ENCODE measurements around the gene INHBA.

DNA sequence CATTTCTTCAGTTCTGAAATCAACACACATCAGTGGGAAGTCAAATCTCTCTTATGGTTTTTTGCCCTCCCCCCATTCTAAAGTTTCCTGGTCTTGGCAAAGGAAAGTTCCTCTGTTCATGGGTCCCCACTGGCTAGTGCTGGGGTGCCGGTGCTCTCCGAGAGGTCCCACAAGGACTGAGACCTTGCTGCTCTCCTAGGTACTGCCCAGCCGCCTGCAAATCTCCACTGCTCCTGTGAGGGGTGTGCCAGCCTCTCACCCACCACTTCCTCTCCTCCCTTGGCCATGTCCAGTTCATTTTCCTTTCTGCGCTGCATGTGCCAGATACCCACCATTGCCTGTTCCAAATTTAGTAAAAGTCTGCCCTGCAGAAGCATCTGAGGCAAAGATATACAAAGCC is 17.2 kb upstream of the INHBA start:
- no peak for TF ChIP-seq POLR2A (IDR thresholded peaks at IDR 0.05; ENCODE audit: low read depth, low read length)
- TF ChIP-seq POLR2AphosphoS5 (IDR thresholded peaks at IDR 0.05; ENCODE audit: low read depth, low read length) = no peak
- no peak for TF ChIP-seq TAF1 (IDR thresholded peaks at IDR 0.05; ENCODE audit: borderline replicate concordance, low read depth, low read length)

Data from GM12892 (cell line).